Tibial nerve (tissue), 4 donors: ENCODE results near the gene ANKRD26. TPM values are rescaled to one million over a fixed set of nuclear protein-coding genes. Genes with fewer than 3 reads are reported as not detected.

Experiments used
- DNase-seq, 2 donors: peaks; one replicate each; pipeline ENCODE4 v3.0.0-alpha.2; 2019; ENCODE audit warnings: low spot score in 2 of 2
- H3K27ac ChIP-seq, 4 donors: fragments of 200-600 bp; sonication (generic) in 3 of 4; one replicate each; pipeline ENCODE4 v1.5.1; 2017 to 2019; ENCODE audit warnings: mild to moderate bottlenecking in 1 of 4
- H3K27me3 ChIP-seq, 2 donors: fragments of 200-600 bp; sonication (generic) in 1 of 2; one replicate each; pipeline versions ENCODE4 v1.5.1 to v1.6.0; 2017 to 2019
- H3K36me3 ChIP-seq, 3 donors: fragments of 200-600 bp; sonication (generic); one replicate each; pipeline ENCODE4 v1.5.1; 2018 to 2019
- H3K4me1 ChIP-seq, 4 donors: fragments of 200-600 bp; sonication (generic) in 3 of 4; one replicate each; pipeline ENCODE4 v1.5.1; 2017 to 2019
- H3K4me3 ChIP-seq, 4 donors: fragments of 200-600 bp; sonication (generic) in 3 of 4; one replicate each; pipeline ENCODE4 v1.5.1; 2017 to 2019; ENCODE audit warnings: mild to moderate bottlenecking in 1 of 4, moderate library complexity in 1 of 4
- H3K9me3 ChIP-seq, 4 donors: fragments of 200-600 bp; sonication (generic) in 3 of 4; one replicate each; pipeline ENCODE4 v1.5.1; 2017 to 2019
- CTCF ChIP-seq, 5 experiments: fragments of 200-600 bp in 3 of 5; fragments of 450-650 bp in 2 of 5; sonication (generic) in 3 of 5; IDR thresholded peaks; one replicate each; pipeline ENCODE4 v1.5.1; 2016 to 2019; ENCODE audit warnings: antibody characterized with exemption in 5 of 5, mild to moderate bottlenecking in 3 of 5, moderate library complexity in 2 of 5
- EP300 ChIP-seq, 2 donors: sonication (generic); formaldehyde crosslinking; IDR thresholded peaks; one replicate each; pipeline ENCODE4 v1.6.1; 2017; ENCODE audit warnings: antibody characterized with exemption in 2 of 2, mild to moderate bottlenecking in 1 of 2
- POLR2A ChIP-seq, 2 donors: fragments of 450-650 bp; IDR thresholded peaks; one replicate each; pipeline ENCODE4 v1.6.1; 2017; ENCODE audit warnings: antibody characterized with exemption in 2 of 2, mild to moderate bottlenecking in 2 of 2, moderate library complexity in 2 of 2
- WGBS, 2 donors: methylation state at CpG; one replicate each; pipeline ENCODE4 v1.1.5; 2018; 5-methylcytosine and 5-hydroxymethylcytosine counted together
- total RNA-seq, 4 donors: library from RNA; depleted of rRNA; stranded (reverse); fragments of >200 nt; gene quantifications; one replicate each; pipeline ENCODE4 v1.1.0, GENCODE V29; 2016

The ANKRD26 gene
- total RNA-seq, 4 donors from 2014 or later, result 10.7 to 24.3 (median 12.8) TPM

DNA sequence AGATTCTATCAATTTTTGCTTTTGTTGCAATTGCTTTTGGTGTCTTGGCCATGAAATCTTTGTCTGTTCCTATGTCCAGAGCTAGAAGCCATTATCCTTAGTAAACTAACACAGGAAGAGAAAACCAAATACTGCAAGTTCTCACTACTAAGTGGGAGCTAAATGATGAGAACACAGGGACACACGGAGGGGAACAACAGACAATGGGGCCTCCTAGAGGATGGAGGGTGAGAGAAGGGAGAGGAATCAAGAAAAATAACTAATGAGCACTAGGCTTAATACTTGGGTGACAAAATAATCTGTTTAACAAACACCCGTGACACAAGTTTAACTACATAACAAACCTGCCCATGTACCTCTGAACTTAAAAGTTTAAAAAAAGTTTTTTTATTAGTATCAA is 78.2 kb downstream of the ANKRD26 start:
- no peaks in the 10 kb centered on the region for H3K9me3 ChIP-seq
- no peak for TF ChIP-seq EP300 (IDR thresholded peaks at IDR 0.05)
- no peak for TF ChIP-seq POLR2A (IDR thresholded peaks at IDR 0.05)
- no peak for TF ChIP-seq CTCF (IDR thresholded peaks at IDR 0.05)
- peaks cover 0 to 35% (median 0%) of the 10 kb centered on the region in 3 donors for H3K36me3 ChIP-seq
- 71% methylated on average over 2 of the region's 2 CpGs for WGBS, 2 donors
- H3K4me3 ChIP-seq, result no peak overlapping the region
- H3K27me3 ChIP-seq, result no peaks in the 10 kb centered on the region
- H3K4me1 ChIP-seq, result peaks cover 0 to 3% (median 0%) of the 10 kb centered on the region in 4 donors
- H3K27ac ChIP-seq, result no peak overlapping the region
- DNase-seq, result no peak

- Histone ChIP-seq H3K4me1 (peaks cover 0 to 3% (median 0%) of the 10 kb centered on the region in 4 donors), H3K27ac (no peak overlapping the region), H3K9me3 (no peaks in the 10 kb centered on the region), H3K36me3 (peaks cover 0 to 30% (median 0%) of the 10 kb centered on the region in 3 donors), H3K4me3 (no peak overlapping the region), H3K27me3 (no peaks in the 10 kb centered on the region)
- 87 to 94% methylated on average over 5 of the region's 5 CpGs for WGBS, 2 donors
- no peak for TF ChIP-seq EP300 (IDR thresholded peaks at IDR 0.05)
- no peak for TF ChIP-seq POLR2A (IDR thresholded peaks at IDR 0.05)
- no peak for TF ChIP-seq CTCF (IDR thresholded peaks at IDR 0.05)
- no peak for DNase-seq
Observed at GRCh38 chr10:27020243-27020642, 80.1 kb downstream of the ANKRD26 start.

- H3K36me3 ChIP-seq, result peaks cover 0 to 28% (median 0%) of the 10 kb centered on the region in 3 donors
- no peak overlapping the region for H3K4me3 ChIP-seq
- no peak for DNase-seq
- no peak overlapping the region for H3K27ac ChIP-seq
- 85% methylated on average over 4 of the region's 4 CpGs for WGBS, 2 donors
- no peaks in the 10 kb centered on the region for H3K9me3 ChIP-seq
- peaks cover 0 to 3% (median 0%) of the 10 kb centered on the region in 4 donors for H3K4me1 ChIP-seq
- no peak for TF ChIP-seq CTCF (IDR thresholded peaks at IDR 0.05)
- TF ChIP-seq POLR2A (IDR thresholded peaks at IDR 0.05), result no peak
- no peak for TF ChIP-seq EP300 (IDR thresholded peaks at IDR 0.05)
- H3K27me3 ChIP-seq, result no peaks in the 10 kb centered on the region
Observed at GRCh38 chr10:27019827-27020226, 80.5 kb downstream of the ANKRD26 start.

GRCh38 chr10:26997610-26998009 is 102.7 kb downstream of the ANKRD26 start:
- DNase-seq, result no peak
- 92 to 95% methylated on average over 9 of the region's 9 CpGs for WGBS, 2 donors
- TF ChIP-seq EP300 (IDR thresholded peaks at IDR 0.05), result no peak
- no peak for TF ChIP-seq CTCF (IDR thresholded peaks at IDR 0.05)
- no peak for TF ChIP-seq POLR2A (IDR thresholded peaks at IDR 0.05)

DNA sequence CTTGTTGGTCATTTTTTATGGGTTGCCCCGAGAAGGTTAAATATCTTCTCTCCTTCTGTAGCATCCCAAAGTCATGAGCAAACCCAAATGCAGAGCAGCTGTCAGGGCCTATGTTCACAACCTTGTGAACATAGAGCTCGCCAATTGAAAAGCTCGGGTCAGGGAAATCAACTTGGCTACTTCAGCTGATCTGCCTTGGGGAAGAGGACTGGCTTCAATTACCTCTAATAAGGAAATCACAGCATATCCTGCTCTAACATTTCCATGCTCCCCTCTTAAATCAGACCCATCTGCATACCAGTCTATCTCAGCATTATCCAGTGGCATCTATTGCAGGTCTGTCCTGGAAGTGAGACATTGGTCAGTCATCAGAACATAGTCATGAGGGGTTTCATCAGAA is 105.6 kb downstream of the ANKRD26 start:
- no peak for TF ChIP-seq CTCF (IDR thresholded peaks at IDR 0.05)
- no peak for TF ChIP-seq POLR2A (IDR thresholded peaks at IDR 0.05)
- DNase-seq, result no peak
- 71 to 72% methylated on average over 3 of the region's 3 CpGs for WGBS, 2 donors
- Histone ChIP-seq H3K9me3 (peaks cover 0 to 15% (median 0%) of the 10 kb centered on the region in 4 donors), H3K4me1 (no peaks in the 10 kb centered on the region), H3K4me3 (no peak overlapping the region), H3K36me3 (peaks cover 0 to 15% (median 0%) of the 10 kb centered on the region in 3 donors), H3K27ac (no peak overlapping the region), H3K27me3 (no peaks in the 10 kb centered on the region)

More at GRCh38 chr10:26997610-26998009, 102.7 kb downstream of the ANKRD26 start:
- Histone ChIP-seq H3K4me3 (no peak overlapping the region), H3K9me3 (peaks cover 0 to 15% (median 0%) of the 10 kb centered on the region in 4 donors), H3K27me3 (no peaks in the 10 kb centered on the region), H3K27ac (no peak overlapping the region), H3K4me1 (no peaks in the 10 kb centered on the region), H3K36me3 (peaks cover 0 to 36% (median 0%) of the 10 kb centered on the region in 3 donors)
